Raji (cell line): Measurements from ENCODE around the gene BRCA1.

ENCODE experiments used
- POLR2A ChIP-seq: IDR thresholded peaks from 2 replicates; pipeline ENCODE4 v1.6.1; 2011; ENCODE audit warnings: low read depth, low read length, control low read depth; ENCODE audit not compliant: insufficient read depth

The BRCA1 gene

DNA sequence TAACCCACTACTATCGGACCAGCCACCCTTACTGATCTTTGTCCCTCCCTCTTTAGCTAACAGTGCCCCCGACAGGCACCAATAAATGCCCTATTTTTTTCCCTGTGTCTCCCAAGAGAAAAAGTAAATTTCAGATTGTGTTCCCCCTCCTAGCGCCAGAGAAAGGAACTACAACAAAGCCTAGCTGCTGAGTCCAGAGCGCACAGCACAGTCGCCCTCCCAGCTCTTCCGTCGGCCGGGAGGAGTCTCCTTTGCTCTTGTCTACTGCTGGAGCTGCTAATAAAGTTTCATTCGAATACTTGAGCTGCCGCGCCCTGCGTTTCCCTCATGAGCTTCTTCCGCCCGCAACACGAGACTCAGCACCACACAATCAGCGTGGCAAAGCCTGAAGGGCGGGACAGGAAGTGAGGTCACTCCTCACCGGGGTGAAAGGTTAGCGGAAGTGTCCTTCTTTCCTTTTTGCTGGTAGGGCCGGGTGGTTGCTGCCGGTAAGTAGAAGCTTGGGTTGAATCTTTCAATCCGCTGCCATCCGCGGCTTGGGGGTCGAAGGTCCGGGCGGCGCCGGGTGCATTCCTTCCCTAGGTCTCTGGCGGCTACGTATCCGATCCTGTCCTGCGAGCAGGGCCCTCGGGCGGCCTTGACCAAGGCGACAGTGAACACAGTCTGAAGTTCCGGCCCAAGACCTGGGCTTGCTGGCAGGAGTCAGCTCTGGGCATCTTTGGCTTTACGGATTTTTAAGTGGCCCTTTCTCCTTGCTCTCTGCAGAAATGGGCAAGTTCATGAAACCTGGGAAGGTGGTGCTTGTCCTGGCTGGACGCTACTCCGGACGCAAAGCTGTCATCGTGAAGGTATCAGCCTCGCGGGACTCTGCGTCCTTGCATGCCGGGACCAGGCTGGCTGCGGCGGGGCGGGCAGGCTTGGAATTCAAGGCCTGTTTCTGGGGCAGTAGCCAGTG is 126.9 kb downstream of the BRCA1 start, which contains the start of gene RPL27:
Gene RPL27 (plus strand): TSS at position 436 of the 955 bp plus-strand sequence. CDS start 332 bp downstream, at position 768.
- TF ChIP-seq POLR2A, result peak; percentile 95

DNA sequence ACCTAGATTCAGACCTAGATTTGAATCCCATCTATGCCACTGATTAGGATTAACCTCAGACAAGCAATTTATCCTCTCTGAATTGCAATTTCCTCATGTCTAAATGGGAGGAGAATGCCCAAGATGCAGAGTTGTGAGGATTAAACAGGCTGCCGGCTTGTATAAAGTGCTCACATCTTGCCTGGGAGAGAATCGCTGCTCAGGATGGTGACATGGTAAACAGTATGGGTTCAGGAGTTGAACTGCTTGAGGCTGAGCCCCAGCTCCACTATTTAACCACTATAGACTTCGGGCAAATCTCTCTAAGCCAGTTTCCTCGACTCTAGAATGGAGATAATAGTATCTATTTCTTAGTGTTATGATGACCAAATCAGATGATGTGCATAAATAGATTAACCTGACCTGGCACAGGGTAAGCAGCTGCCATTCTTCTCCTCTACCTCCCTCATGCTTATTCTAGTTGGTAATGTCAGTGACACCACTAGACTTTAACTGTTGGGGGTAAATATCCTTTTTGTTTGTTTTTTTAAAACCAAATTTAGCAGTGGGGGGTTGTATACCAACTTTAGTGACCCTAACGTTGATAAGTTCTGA is 127.7 kb downstream of the BRCA1 start:
- no peak for TF ChIP-seq POLR2A
